ENCODE measurements around the gene PPARD.
A peak's percentile ranks its signal among the peaks of the same experiment; 100 is the strongest.

PPARD gene

DNA sequence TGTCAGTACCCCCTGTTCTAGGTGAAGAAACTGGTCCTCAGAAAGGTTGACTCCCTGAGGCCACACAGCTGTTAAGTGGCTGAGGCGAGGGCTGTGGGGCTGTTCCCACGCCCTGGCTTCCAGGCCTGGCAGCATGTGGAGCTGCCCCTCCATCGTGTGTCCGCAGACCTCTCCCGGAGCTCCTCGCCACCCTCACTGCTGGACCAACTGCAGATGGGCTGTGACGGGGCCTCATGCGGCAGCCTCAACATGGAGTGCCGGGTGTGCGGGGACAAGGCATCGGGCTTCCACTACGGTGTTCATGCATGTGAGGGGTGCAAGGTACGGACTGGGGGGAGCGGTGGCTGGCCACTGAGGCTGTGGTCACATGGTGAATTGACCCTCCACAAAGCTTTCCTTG lies 77.6 kb downstream of the PPARD start:
- Histone ChIP-seq H3K36me3 (ENCODE audit: insufficient read depth, insufficient read length, low read length) (peaks cover 15% of the 10 kb centered on the region), H3K4me3 (ENCODE audit: insufficient read length, low read depth) (no peak overlapping the region), H3K9me3 (ENCODE audit: insufficient read depth, low read length) (no peaks in the 10 kb centered on the region), H3K27me3 (ENCODE audit: insufficient read depth, insufficient read length) (no peaks in the 10 kb centered on the region), H3K4me1 (ENCODE audit: insufficient read depth, insufficient read length) (peaks cover 2% of the 10 kb centered on the region), H3K9ac (ENCODE audit: insufficient read length, low read depth) (no peak overlapping the region)
- DNase-seq (ENCODE audit: low read depth, low spot score), result no peak
- TF ChIP-seq SUZ12 (IDR thresholded peaks at IDR 0.05; ENCODE audit: extremely low read depth, insufficient read depth, insufficient read length) (no peak), YY1 (IDR thresholded peaks at IDR 0.05; ENCODE audit: insufficient read depth, insufficient read length) (no peak), ZNF274 (IDR thresholded peaks at IDR 0.05; ENCODE audit: low read depth, low read length) (no peak)

DNA sequence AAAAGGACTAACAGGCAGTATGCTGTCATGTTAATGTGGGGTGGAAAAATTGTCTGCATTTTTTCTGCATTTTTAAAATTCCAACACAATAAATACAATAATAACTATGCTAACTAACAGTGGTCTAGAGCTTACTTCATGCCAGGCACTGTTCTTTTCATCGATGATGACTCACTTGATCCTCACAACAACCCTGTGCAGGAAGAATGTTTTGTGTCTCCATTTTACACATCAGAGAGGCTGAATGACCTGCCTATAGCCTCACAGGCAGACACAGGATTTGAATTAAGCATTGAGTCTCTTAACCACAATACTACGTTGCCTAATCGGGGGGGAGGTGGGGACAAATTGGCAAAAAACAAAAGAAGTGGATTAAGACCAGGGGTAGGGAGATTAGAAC lies 82.9 kb downstream of the PPARD start:
- H3K9me3 ChIP-seq (ENCODE audit: insufficient read depth, low read length), result peaks cover 16% of the 10 kb centered on the region
- no peak overlapping the region for H3K9ac ChIP-seq (ENCODE audit: insufficient read length, low read depth)
- peaks cover 7% of the 10 kb centered on the region for H3K4me1 ChIP-seq (ENCODE audit: insufficient read depth, insufficient read length)
- no peak overlapping the region for H3K4me3 ChIP-seq (ENCODE audit: insufficient read length, low read depth)
- H3K27me3 ChIP-seq (ENCODE audit: insufficient read depth, insufficient read length), result no peaks in the 10 kb centered on the region
- DNase-seq (ENCODE audit: low read depth, low spot score), result peak; percentile 13
- peaks cover 24% of the 10 kb centered on the region for H3K36me3 ChIP-seq (ENCODE audit: insufficient read depth, insufficient read length, low read length)
- TF ChIP-seq ZNF274 (IDR thresholded peaks at IDR 0.05; ENCODE audit: low read depth, low read length), result no peak
- TF ChIP-seq SUZ12 (IDR thresholded peaks at IDR 0.05; ENCODE audit: extremely low read depth, insufficient read depth, insufficient read length), result no peak
- no peak for TF ChIP-seq YY1 (IDR thresholded peaks at IDR 0.05; ENCODE audit: insufficient read depth, insufficient read length)

- Histone ChIP-seq H3K4me3 (ENCODE audit: insufficient read length, low read depth) (no peak overlapping the region), H3K9me3 (ENCODE audit: insufficient read depth, low read length) (peaks cover 17% of the 10 kb centered on the region), H3K27me3 (ENCODE audit: insufficient read depth, insufficient read length) (no peaks in the 10 kb centered on the region), H3K9ac (ENCODE audit: insufficient read length, low read depth) (no peak overlapping the region), H3K36me3 (ENCODE audit: insufficient read depth, insufficient read length, low read length) (peaks cover 24% of the 10 kb centered on the region), H3K4me1 (ENCODE audit: insufficient read depth, insufficient read length) (peaks cover 7% of the 10 kb centered on the region)
- no peak for TF ChIP-seq SUZ12 (IDR thresholded peaks at IDR 0.05; ENCODE audit: extremely low read depth, insufficient read depth, insufficient read length)
- TF ChIP-seq YY1 (IDR thresholded peaks at IDR 0.05; ENCODE audit: insufficient read depth, insufficient read length), result no peak
- no peak for TF ChIP-seq ZNF274 (IDR thresholded peaks at IDR 0.05; ENCODE audit: low read depth, low read length)
- DNase-seq (ENCODE audit: low read depth, low spot score), result no peak
These were observed 83.7 kb downstream of the PPARD start for GRCh38 chr6:35426074-35426473.

GRCh38 chr6:35427435-35427834 lies 85.1 kb downstream of the PPARD start:
- no peak for DNase-seq (ENCODE audit: low read depth, low spot score)
- no peak overlapping the region for H3K4me3 ChIP-seq (ENCODE audit: insufficient read length, low read depth)
- peaks cover 17% of the 10 kb centered on the region for H3K9me3 ChIP-seq (ENCODE audit: insufficient read depth, low read length)
- TF ChIP-seq SUZ12 (IDR thresholded peaks at IDR 0.05; ENCODE audit: extremely low read depth, insufficient read depth, insufficient read length), result no peak
- no peak for TF ChIP-seq YY1 (IDR thresholded peaks at IDR 0.05; ENCODE audit: insufficient read depth, insufficient read length)
- TF ChIP-seq ZNF274 (IDR thresholded peaks at IDR 0.05; ENCODE audit: low read depth, low read length), result no peak
- H3K4me1 ChIP-seq (ENCODE audit: insufficient read depth, insufficient read length), result peaks cover 7% of the 10 kb centered on the region
- peaks cover 17% of the 10 kb centered on the region for H3K36me3 ChIP-seq (ENCODE audit: insufficient read depth, insufficient read length, low read length)
- H3K27me3 ChIP-seq (ENCODE audit: insufficient read depth, insufficient read length), result no peaks in the 10 kb centered on the region
- H3K9ac ChIP-seq (ENCODE audit: insufficient read length, low read depth), result no peak overlapping the region

- peaks cover 7% of the 10 kb centered on the region for H3K4me1 ChIP-seq (ENCODE audit: insufficient read depth, insufficient read length)
- no peak overlapping the region for H3K4me3 ChIP-seq (ENCODE audit: insufficient read length, low read depth)
- H3K9ac ChIP-seq (ENCODE audit: insufficient read length, low read depth), result no peak overlapping the region
- no peaks in the 10 kb centered on the region for H3K27me3 ChIP-seq (ENCODE audit: insufficient read depth, insufficient read length)
- DNase-seq (ENCODE audit: low read depth, low spot score), result no peak
- peaks cover 17% of the 10 kb centered on the region for H3K9me3 ChIP-seq (ENCODE audit: insufficient read depth, low read length)
- H3K36me3 ChIP-seq (ENCODE audit: insufficient read depth, insufficient read length, low read length), result peaks cover 17% of the 10 kb centered on the region
- TF ChIP-seq YY1 (IDR thresholded peaks at IDR 0.05; ENCODE audit: insufficient read depth, insufficient read length) (no peak), ZNF274 (IDR thresholded peaks at IDR 0.05; ENCODE audit: low read depth, low read length) (no peak), SUZ12 (IDR thresholded peaks at IDR 0.05; ENCODE audit: extremely low read depth, insufficient read depth, insufficient read length) (no peak)
These were observed 85.5 kb downstream of the PPARD start for GRCh38 chr6:35427851-35428321.

DNA sequence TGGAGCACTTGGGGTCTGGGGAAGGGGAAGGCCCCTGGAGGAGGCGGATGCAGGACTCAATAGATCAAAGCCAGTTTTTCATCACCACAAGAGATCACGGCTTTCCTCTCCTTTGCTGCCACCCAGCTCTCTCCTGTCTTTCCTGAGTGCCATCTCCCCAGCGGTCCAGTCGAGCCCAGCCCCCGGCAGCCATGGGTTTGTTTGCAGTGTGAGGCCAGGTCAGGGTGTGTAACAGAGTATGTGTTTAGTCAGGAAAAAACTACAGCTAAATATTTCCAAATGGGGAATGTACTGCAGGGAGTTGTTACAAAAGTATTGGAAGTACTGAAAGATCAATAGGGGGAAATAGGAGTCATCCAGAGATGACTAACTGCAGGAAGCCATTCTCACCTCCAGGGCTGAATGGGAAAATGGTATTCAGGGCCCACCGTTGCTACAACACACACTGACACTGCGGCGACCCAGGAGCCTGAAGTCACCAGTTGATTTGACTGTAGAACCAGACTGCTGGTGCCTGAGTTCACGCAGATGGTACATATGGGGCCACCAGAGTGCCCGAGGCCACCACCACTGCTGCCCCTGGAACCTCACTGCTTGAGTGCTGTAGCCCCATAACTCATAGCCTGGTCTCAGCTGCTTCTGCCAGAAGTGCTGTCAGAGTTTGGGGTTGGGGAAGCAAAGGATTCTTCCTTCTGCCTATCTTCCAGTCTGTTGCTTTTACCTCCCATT lies 86.2 kb downstream of the PPARD start:
- H3K9ac ChIP-seq (ENCODE audit: insufficient read length, low read depth), result no peak overlapping the region
- no peaks in the 10 kb centered on the region for H3K27me3 ChIP-seq (ENCODE audit: insufficient read depth, insufficient read length)
- no peak for TF ChIP-seq SUZ12 (IDR thresholded peaks at IDR 0.05; ENCODE audit: extremely low read depth, insufficient read depth, insufficient read length)
- TF ChIP-seq YY1 (IDR thresholded peaks at IDR 0.05; ENCODE audit: insufficient read depth, insufficient read length), result no peak
- no peak for TF ChIP-seq ZNF274 (IDR thresholded peaks at IDR 0.05; ENCODE audit: low read depth, low read length)
- H3K4me1 ChIP-seq (ENCODE audit: insufficient read depth, insufficient read length), result peaks cover 7% of the 10 kb centered on the region
- no peak overlapping the region for H3K4me3 ChIP-seq (ENCODE audit: insufficient read length, low read depth)
- H3K36me3 ChIP-seq (ENCODE audit: insufficient read depth, insufficient read length, low read length), result peaks cover 17% of the 10 kb centered on the region
- peaks cover 17% of the 10 kb centered on the region for H3K9me3 ChIP-seq (ENCODE audit: insufficient read depth, low read length)
- DNase-seq (ENCODE audit: low read depth, low spot score), result no peak

- Histone ChIP-seq H3K4me1 (ENCODE audit: insufficient read depth, insufficient read length) (peaks cover 7% of the 10 kb centered on the region), H3K9ac (ENCODE audit: insufficient read length, low read depth) (no peak overlapping the region), H3K36me3 (ENCODE audit: insufficient read depth, insufficient read length, low read length) (peaks cover 12% of the 10 kb centered on the region), H3K4me3 (ENCODE audit: insufficient read length, low read depth) (no peak overlapping the region), H3K9me3 (ENCODE audit: insufficient read depth, low read length) (peaks cover 17% of the 10 kb centered on the region), H3K27me3 (ENCODE audit: insufficient read depth, insufficient read length) (no peaks in the 10 kb centered on the region)
- DNase-seq (ENCODE audit: low read depth, low spot score), result no peak
- TF ChIP-seq ZNF274 (IDR thresholded peaks at IDR 0.05; ENCODE audit: low read depth, low read length) (no peak), SUZ12 (IDR thresholded peaks at IDR 0.05; ENCODE audit: extremely low read depth, insufficient read depth, insufficient read length) (no peak), YY1 (IDR thresholded peaks at IDR 0.05; ENCODE audit: insufficient read depth, insufficient read length) (no peak)
These were observed 87.1 kb downstream of the PPARD start for GRCh38 chr6:35429463-35429862.
